GM12873 (cell line): ENCODE results near the gene ACKR3.

Source experiments
- CTCF ChIP-seq: IDR thresholded peaks from 2 replicates; pipeline ENCODE4 v1.5.1; 2012; ENCODE audit warnings: low read depth, mild to moderate bottlenecking, moderate library complexity, low read length, control low read depth; ENCODE audit not compliant: insufficient read depth; ENCODE audit errors: missing control alignments

ACKR3 gene

GRCh38 chr2:236622201-236622600 lies 52.6 kb downstream of the ACKR3 start:
- TF ChIP-seq CTCF = no peak

GRCh38 chr2:236622660-236623059 lies 53.0 kb downstream of the ACKR3 start:
- no peak for TF ChIP-seq CTCF

- no peak for TF ChIP-seq CTCF
These were observed 54.2 kb downstream of the ACKR3 start for GRCh38 chr2:236623816-236624215.

- no peak for TF ChIP-seq CTCF
These were observed 55.6 kb downstream of the ACKR3 start for GRCh38 chr2:236625156-236625690.

GRCh38 chr2:236626391-236627150 lies 56.9 kb downstream of the ACKR3 start:
- no peak for TF ChIP-seq CTCF

- TF ChIP-seq CTCF = no peak
These were observed 57.6 kb downstream of the ACKR3 start for GRCh38 chr2:236627193-236627592.

- no peak for TF ChIP-seq CTCF
These were observed 58.2 kb downstream of the ACKR3 start for GRCh38 chr2:236627841-236628240.
